Stimulated activated naive B cell treated with anti-CD40 and anti-IgM and Interleukin-4, amounts not matched to agents 10 μg/mL and 1 μg/mL and 100 μg/mL, for 72 hours (primary cell): Measurements from ENCODE around the gene FAH.

Experiments
- ATAC-seq, 2 donors: fragments of 150-1000 bp; cut with Tn5 transposase; replicated peaks; 2 replicates each; pipeline ENCODE4 v1.10.0; 2021; ENCODE audit warnings: moderate library complexity in 1 of 2
- DNase-seq: peaks from one replicate; pipeline ENCODE4 v3.0.0; 2021
- H3K27ac Mint-ChIP-seq: one replicate; pipeline ENCODE4 v1.8.0; 2022; ENCODE audit warnings: mild to moderate bottlenecking, mixed read lengths
- H3K27me3 Mint-ChIP-seq, 2 donors: one replicate each; pipeline ENCODE4 v1.8.0; 2022; ENCODE audit warnings: mixed read lengths in 2 of 2
- H3K36me3 Mint-ChIP-seq, 2 donors: one replicate each; pipeline ENCODE4 v1.8.0; 2022; ENCODE audit warnings: mixed read lengths in 2 of 2, mild to moderate bottlenecking in 1 of 2
- H3K4me1 Mint-ChIP-seq, 2 donors: one replicate each; pipeline ENCODE4 v1.8.0; 2022; ENCODE audit warnings: mixed read lengths in 2 of 2, mild to moderate bottlenecking in 1 of 2
- H3K4me3 Mint-ChIP-seq, 2 donors: one replicate each; pipeline ENCODE4 v1.8.0; 2022; ENCODE audit warnings: mild to moderate bottlenecking in 2 of 2, mixed read lengths in 2 of 2, moderate library complexity in 1 of 2
- H3K9me3 Mint-ChIP-seq, 2 donors: one replicate each; pipeline ENCODE4 v1.8.0; 2022; ENCODE audit warnings: mixed read lengths in 2 of 2, mild to moderate bottlenecking in 1 of 2

FAH gene

GRCh38 chr15:80156176-80156720, 3.4 kb downstream of the FAH start:
- Mint-ChIP-seq H3K4me3 (no peak overlapping the region), H3K27me3 (no peaks in the 10 kb centered on the region), H3K27ac (no peak overlapping the region), H3K36me3 (peaks cover 20 to 26% of the 10 kb centered on the region in 2 donors), H3K9me3 (no peaks in the 10 kb centered on the region), H3K4me1 (peaks cover 33 to 62% of the 10 kb centered on the region in 2 donors)
- ATAC-seq (no peak), DNase-seq (no peak)

GRCh38 chr15:80157215-80157614, 4.4 kb downstream of the FAH start:
- H3K27ac Mint-ChIP-seq, result no peak overlapping the region
- H3K4me3 Mint-ChIP-seq, result no peak overlapping the region
- peaks cover 33 to 61% of the 10 kb centered on the region in 2 donors for H3K4me1 Mint-ChIP-seq
- peaks cover 25 to 32% of the 10 kb centered on the region in 2 donors for H3K36me3 Mint-ChIP-seq
- ATAC-seq, result no peak
- no peaks in the 10 kb centered on the region for H3K9me3 Mint-ChIP-seq
- no peaks in the 10 kb centered on the region for H3K27me3 Mint-ChIP-seq
- no peak for DNase-seq

DNA sequence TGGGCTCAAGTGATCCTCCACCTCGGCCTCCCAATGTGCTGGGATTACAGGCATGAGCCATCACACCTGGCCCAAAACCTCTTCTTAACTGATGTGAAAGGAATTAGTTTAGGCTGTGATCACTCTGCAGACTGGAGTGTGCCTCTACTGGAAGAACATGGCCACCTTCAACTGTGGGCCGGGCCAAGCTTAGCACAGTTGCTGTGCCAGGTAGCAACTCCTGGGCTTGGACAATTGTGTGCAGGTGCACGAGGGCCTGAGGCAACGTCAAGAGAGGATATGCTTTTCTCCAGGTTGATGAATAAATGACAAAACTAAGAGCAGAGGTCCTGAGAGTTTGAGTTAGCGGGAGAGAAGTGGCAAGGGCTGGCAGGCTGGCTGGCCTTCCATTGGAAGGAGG, 6.5 kb downstream of the FAH start:
- peaks cover 27 to 47% of the 10 kb centered on the region in 2 donors for H3K36me3 Mint-ChIP-seq
- ATAC-seq (no peak), DNase-seq (no peak)
- H3K9me3 Mint-ChIP-seq, result no peaks in the 10 kb centered on the region
- peak overlapping the region in 1 of 2 donors; percentile 7 for H3K4me3 Mint-ChIP-seq
- no peaks in the 10 kb centered on the region for H3K27me3 Mint-ChIP-seq
- peak overlapping the region; percentile 90 for H3K27ac Mint-ChIP-seq
- peaks cover 33 to 49% of the 10 kb centered on the region in 2 donors for H3K4me1 Mint-ChIP-seq

DNA sequence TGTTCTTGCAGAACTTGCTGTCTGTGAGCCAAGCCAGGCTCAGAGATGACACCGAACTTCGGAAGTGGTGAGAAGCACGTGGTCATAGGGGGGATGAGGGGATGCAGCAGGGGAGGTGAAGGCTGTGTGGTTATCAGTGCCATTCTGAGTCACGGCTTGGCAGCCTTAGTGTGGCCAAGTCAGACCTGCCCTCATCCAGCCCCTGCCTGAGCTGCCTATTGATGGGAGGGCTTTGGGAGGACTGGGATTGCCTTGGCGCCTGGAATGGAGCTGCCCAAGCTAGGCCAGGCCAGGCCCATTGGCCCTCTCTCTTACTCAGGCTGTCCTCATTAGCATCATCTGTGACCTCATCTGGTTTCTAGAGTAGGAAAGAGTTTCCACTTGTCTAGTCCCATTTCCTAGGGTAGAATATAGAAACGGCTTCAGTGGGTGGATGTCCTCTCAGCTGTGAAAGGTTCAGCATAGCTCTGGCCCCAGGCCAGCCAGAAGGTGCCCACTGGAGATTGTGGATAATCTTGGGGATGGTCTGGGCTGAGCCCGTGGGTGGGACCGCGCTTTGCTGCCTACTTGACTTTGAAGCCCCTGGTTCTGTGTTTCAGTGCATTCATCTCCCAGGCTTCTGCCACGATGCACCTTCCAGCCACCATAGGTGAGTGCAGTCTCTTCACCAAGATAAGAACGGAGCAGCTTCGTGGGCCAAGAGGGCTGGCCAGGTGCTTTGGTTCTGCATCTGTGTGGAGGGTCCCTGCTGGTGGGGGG, 7.2 kb downstream of the FAH start:
- peak; percentile 82 to 87 for ATAC-seq
- Mint-ChIP-seq H3K27me3 (no peaks in the 10 kb centered on the region), H3K4me1 (peaks cover 30 to 42% of the 10 kb centered on the region in 2 donors), H3K9me3 (no peaks in the 10 kb centered on the region), H3K36me3 (peaks cover 26 to 47% of the 10 kb centered on the region in 2 donors), H3K4me3 (peak overlapping the region; percentile 35 to 53), H3K27ac (peak overlapping the region; percentile 90)
- DNase-seq, result no peak

DNA sequence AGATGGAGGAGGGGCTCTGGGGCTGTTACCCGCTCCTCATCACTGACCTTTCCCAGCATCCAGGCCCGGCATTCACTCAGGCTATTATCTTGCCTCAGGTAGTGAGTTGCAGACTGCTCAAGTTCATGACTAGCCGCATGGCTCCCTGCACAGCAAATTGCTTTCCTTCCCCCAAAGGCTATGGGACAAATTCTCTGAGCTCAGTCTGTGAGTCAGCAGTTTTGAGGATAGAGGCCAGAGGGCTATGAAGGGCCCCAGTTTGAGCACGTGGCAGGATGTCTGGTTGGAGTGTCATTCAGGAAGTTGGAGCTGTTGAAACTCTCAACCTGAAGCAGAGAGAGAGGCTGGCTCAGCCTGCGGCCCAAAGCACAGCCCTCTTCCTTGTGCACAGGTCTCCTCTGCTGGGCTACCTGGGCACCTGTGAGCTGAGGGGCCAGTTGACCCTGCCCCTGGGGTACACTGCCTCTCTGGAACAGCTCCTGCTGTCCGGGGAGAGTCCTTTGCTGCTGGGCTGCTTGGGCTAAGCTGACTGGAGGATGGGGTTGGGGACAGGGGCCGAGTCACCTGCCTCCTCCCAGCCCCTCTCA, 7.9 kb downstream of the FAH start:
- H3K9me3 Mint-ChIP-seq, result no peaks in the 10 kb centered on the region
- DNase-seq (peak; percentile 26), ATAC-seq (peak; percentile 74 to 75)
- peaks cover 24 to 43% of the 10 kb centered on the region in 2 donors for H3K36me3 Mint-ChIP-seq
- no peaks in the 10 kb centered on the region for H3K27me3 Mint-ChIP-seq
- peak overlapping the region; percentile 90 for H3K27ac Mint-ChIP-seq
- peaks cover 24 to 36% of the 10 kb centered on the region in 2 donors for H3K4me1 Mint-ChIP-seq
- peak overlapping the region; percentile 6 to 14 for H3K4me3 Mint-ChIP-seq

DNA sequence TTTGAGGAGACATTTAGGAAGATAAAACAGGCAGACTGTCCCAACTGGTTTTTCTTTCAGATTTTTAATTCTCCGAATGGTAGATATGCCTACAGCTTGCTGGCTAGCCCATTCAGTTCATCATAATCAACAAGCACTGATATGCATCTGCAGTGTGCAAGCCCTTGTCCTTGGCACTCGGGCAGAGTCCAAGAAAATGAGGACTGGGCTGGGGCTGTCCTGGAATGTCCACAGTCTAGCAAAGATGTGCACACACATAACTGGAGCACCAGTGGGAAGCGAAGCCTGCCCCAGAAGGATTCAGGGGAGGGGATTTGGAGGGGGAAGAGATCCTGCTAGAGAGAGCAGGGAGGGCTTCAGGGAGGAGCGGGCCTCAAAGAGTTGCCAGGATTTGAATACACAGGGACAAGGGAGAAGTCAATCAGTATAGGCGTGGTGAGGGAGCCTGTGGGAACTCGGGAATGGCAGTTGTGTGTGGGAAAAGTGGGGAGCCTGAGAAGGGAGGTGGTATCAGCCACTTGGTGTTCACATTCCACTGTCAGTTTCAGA, 8.7 kb downstream of the FAH start:
- no peak overlapping the region for H3K4me3 Mint-ChIP-seq
- peaks cover 21 to 32% of the 10 kb centered on the region in 2 donors for H3K4me1 Mint-ChIP-seq
- H3K36me3 Mint-ChIP-seq, result peaks cover 24 to 43% of the 10 kb centered on the region in 2 donors
- no peak for ATAC-seq
- H3K27ac Mint-ChIP-seq, result peak overlapping the region; percentile 11
- no peaks in the 10 kb centered on the region for H3K9me3 Mint-ChIP-seq
- DNase-seq, result no peak
- no peaks in the 10 kb centered on the region for H3K27me3 Mint-ChIP-seq

- no peak for ATAC-seq
- Mint-ChIP-seq H3K36me3 (peaks cover 24 to 43% of the 10 kb centered on the region in 2 donors), H3K4me1 (peaks cover 21 to 32% of the 10 kb centered on the region in 2 donors), H3K27ac (no peak overlapping the region), H3K27me3 (no peaks in the 10 kb centered on the region), H3K9me3 (no peaks in the 10 kb centered on the region), H3K4me3 (no peak overlapping the region)
- DNase-seq, result no peak
These were observed 9.3 kb downstream of the FAH start for GRCh38 chr15:80162059-80162554.

DNA sequence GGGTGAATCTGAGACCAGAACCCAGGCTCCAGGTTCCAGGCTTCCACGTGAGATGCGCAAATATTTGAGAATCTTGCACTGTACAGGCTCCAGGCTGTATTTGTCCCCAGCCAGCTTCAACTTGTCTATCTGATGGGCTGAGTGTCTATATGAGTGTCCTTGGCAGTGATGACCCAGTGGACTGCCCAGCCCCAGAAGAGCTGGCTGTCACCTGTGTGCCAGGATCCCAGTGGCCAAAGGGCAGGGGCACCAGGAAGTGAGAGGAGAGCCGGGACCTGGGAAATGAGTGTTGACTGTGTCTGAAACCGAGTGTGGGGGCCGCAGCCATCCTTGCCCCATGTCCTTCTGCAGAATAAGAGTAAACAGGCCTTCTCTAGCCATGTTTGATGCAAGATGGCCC, 10.4 kb downstream of the FAH start:
- H3K9me3 Mint-ChIP-seq, result no peaks in the 10 kb centered on the region
- DNase-seq (no peak), ATAC-seq (no peak)
- peaks cover 24 to 48% of the 10 kb centered on the region in 2 donors for H3K36me3 Mint-ChIP-seq
- no peak overlapping the region for H3K4me3 Mint-ChIP-seq
- H3K27ac Mint-ChIP-seq, result no peak overlapping the region
- peaks cover 21 to 32% of the 10 kb centered on the region in 2 donors for H3K4me1 Mint-ChIP-seq
- no peaks in the 10 kb centered on the region for H3K27me3 Mint-ChIP-seq

DNA sequence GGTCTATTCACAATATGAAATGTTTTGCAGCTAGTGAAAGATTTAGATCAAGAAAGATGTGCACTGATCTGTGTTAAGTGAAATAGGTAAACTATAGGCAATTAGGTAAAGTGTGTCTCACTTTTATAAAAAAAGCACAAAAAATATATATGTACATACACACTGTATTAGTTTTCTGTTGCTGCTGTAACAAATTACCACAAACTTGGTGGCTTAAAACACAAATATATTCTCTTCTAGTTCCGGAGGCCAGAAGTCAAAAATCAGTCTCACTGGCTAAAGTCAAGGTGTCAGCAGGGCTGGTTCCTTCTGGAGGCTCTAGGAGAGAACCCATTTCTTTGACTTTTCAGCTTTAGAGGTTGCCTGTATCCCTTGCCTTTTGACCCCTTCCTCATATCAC, 11.1 kb downstream of the FAH start:
- peaks cover 21 to 30% of the 10 kb centered on the region in 2 donors for H3K4me1 Mint-ChIP-seq
- no peak overlapping the region for H3K4me3 Mint-ChIP-seq
- H3K9me3 Mint-ChIP-seq, result no peaks in the 10 kb centered on the region
- ATAC-seq, result no peak
- peaks cover 24 to 51% of the 10 kb centered on the region in 2 donors for H3K36me3 Mint-ChIP-seq
- no peaks in the 10 kb centered on the region for H3K27me3 Mint-ChIP-seq
- DNase-seq, result no peak
- H3K27ac Mint-ChIP-seq, result no peak overlapping the region

DNA sequence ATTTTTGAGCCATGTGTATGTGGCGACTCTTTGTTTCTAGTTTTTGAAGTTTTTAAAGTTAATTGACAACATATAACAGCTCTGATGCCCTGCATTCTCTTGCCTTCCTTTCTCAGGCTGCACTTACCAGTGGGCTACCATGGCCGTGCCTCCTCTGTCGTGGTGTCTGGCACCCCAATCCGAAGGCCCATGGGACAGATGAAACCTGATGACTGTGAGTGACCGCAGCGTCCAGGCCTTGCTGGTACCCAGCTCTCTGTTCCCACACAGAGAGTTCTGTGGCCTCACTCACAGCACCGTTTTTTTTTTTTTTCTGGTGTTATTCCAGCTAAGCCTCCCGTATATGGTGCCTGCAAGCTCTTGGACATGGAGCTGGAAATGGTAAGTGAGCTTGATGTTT, 15.1 kb downstream of the FAH start:
- H3K9me3 Mint-ChIP-seq, result no peaks in the 10 kb centered on the region
- peaks cover 13 to 28% of the 10 kb centered on the region in 2 donors for H3K36me3 Mint-ChIP-seq
- H3K4me3 Mint-ChIP-seq, result no peak overlapping the region
- no peak overlapping the region for H3K27ac Mint-ChIP-seq
- no peaks in the 10 kb centered on the region for H3K27me3 Mint-ChIP-seq
- DNase-seq (no peak), ATAC-seq (no peak)
- peaks cover under 1% of the 10 kb centered on the region in 2 donors for H3K4me1 Mint-ChIP-seq

DNA sequence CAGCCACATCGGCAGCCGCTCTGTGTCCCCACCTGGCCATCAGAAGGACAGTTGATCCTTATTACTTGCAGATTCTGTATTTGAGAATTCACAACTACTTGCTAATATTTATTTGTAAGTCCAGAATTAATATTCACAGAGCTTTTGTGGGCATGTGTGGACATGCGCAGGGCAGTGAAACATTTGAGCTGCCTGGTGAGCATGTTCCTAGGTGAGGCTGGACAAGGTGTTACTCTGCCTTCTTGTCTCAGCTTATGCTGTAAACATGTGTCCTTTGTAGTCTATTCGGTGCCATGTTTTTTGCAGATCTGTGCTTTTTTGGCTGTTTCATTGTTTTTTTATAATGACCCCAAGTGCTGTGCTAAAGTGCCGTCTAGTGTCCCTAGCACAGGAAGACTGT, 15.6 kb downstream of the FAH start:
- DNase-seq (no peak), ATAC-seq (no peak)
- Mint-ChIP-seq H3K9me3 (no peaks in the 10 kb centered on the region), H3K27me3 (no peaks in the 10 kb centered on the region), H3K36me3 (peaks cover 13 to 27% of the 10 kb centered on the region in 2 donors), H3K4me1 (peaks cover 2 to 5% of the 10 kb centered on the region in 2 donors), H3K4me3 (no peak overlapping the region), H3K27ac (no peak overlapping the region)

DNA sequence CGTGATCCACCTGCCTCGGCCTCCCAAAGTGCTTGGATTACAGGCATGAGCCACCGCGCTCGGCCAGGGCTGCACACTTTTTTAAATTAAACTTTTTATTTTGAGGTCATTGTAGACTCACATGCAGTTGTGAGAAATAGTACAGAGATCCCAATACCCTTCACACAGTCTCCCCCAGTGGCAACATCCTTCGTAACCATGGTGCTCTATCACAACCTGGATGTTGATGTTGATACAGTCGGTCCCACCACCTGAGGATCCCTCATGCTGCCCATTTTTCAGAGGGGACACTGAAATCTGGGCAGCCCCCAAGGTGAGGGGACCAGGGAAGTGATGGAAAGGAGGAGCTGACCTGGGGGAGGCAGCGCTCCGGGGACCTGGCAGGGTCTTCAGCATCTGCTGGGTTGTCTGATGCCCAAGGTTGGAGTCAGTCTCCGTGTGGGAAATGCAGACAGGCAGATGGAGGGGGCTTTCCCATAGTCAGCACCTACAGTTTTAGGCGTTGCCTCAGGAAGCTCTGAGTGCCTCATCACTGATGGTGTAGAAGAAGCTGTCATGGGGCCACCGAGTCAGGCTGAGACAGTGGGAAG, 17.1 kb downstream of the FAH start:
- Mint-ChIP-seq H3K4me1 (peaks cover 2 to 5% of the 10 kb centered on the region in 2 donors), H3K27ac (no peak overlapping the region), H3K4me3 (no peak overlapping the region), H3K36me3 (peaks cover 12 to 22% of the 10 kb centered on the region in 2 donors), H3K9me3 (no peaks in the 10 kb centered on the region), H3K27me3 (no peaks in the 10 kb centered on the region)
- no peak for DNase-seq
- no peak for ATAC-seq

DNA sequence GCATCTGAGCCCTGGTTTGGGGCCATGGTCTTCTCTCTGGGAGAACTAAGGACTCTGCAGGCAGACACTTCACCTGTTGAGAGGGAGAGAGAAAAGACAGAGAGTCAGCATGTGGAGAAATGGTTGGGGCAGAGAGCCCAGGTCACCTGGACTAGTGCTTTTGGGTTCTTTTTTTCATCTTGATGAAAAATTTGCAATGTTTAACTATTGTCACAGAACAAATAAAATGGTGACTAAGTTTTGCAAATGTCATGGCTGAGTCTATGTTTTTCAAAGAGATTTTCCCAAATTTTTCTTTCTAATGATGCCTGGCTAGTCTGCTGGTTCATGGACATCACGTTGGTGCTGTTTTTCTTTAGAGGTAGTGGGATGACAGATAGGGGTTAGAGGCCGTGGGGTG, 17.8 kb downstream of the FAH start:
- H3K36me3 Mint-ChIP-seq, result peaks cover 12 to 24% of the 10 kb centered on the region in 2 donors
- no peaks in the 10 kb centered on the region for H3K9me3 Mint-ChIP-seq
- no peak overlapping the region for H3K4me3 Mint-ChIP-seq
- no peak for ATAC-seq
- H3K27ac Mint-ChIP-seq, result no peak overlapping the region
- no peaks in the 10 kb centered on the region for H3K27me3 Mint-ChIP-seq
- no peak for DNase-seq
- peaks cover 2 to 5% of the 10 kb centered on the region in 2 donors for H3K4me1 Mint-ChIP-seq

GRCh38 chr15:80171787-80172186, 19.0 kb downstream of the FAH start:
- Mint-ChIP-seq H3K9me3 (no peaks in the 10 kb centered on the region), H3K27me3 (no peaks in the 10 kb centered on the region), H3K4me1 (peaks cover 2 to 5% of the 10 kb centered on the region in 2 donors), H3K36me3 (peaks cover 14 to 32% of the 10 kb centered on the region in 2 donors), H3K27ac (no peak overlapping the region), H3K4me3 (no peak overlapping the region)
- DNase-seq (no peak), ATAC-seq (no peak)
